ENCODE measurements around the gene EXOC6B.

DNA sequence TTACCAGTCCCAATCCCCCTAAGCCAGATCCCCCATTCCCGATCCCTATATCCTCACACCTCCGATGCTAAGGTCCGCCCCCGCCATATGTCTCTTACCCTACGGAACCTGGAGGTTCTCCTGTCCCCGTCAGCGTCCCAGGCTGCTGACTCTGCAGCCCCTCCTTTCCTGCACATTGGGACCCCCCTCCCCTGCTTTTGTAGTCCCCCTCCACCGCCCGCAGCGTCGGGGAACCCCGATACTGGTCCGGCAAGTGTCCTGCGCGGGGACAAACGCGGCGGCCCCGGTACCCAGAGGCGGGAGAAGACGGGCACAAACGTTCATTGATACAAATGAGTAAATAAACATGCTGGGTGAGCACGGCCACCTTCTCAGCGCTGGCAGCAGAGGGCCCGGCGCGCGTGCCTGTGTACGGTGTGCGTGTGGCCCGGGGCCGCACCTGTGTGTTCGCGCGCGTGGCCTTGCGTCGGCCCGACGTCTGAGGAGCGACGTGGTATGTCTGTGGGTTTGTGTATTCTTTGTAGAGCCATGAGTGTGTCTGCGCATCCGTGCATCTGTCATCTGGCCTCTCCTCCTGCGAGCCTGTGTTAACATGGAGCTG is 676.2 kb downstream of the EXOC6B start:
- TF ChIP-seq, protein P1, sequence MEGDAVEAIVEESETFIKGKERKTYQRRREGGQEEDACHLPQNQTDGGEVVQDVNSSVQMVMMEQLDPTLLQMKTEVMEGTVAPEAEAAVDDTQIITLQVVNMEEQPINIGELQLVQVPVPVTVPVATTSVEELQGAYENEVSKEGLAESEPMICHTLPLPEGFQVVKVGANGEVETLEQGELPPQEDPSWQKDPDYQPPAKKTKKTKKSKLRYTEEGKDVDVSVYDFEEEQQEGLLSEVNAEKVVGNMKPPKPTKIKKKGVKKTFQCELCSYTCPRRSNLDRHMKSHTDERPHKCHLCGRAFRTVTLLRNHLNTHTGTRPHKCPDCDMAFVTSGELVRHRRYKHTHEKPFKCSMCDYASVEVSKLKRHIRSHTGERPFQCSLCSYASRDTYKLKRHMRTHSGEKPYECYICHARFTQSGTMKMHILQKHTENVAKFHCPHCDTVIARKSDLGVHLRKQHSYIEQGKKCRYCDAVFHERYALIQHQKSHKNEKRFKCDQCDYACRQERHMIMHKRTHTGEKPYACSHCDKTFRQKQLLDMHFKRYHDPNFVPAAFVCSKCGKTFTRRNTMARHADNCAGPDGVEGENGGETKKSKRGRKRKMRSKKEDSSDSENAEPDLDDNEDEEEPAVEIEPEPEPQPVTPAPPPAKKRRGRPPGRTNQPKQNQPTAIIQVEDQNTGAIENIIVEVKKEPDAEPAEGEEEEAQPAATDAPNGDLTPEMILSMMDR (IDR thresholded peaks at IDR 0.05): no peak
- TF ChIP-seq POLR2A (IDR thresholded peaks at IDR 0.05): no peak

Data from stomach (tissue), 4 donors.